NCI-H187 (cell line): ENCODE results near the gene LGALS7B.
"Not testable (repeated sequence)": the region's sequence is repeated elsewhere in the genome, so short reads cannot be mapped to it uniquely, and the experiment has no call there.

Source experiments
- DNase-seq, 2 experiments: peaks; one replicate each; lab custom pipeline; 2025; lab: John Stamatoyannopoulos, UW

The LGALS7B gene

DNA sequence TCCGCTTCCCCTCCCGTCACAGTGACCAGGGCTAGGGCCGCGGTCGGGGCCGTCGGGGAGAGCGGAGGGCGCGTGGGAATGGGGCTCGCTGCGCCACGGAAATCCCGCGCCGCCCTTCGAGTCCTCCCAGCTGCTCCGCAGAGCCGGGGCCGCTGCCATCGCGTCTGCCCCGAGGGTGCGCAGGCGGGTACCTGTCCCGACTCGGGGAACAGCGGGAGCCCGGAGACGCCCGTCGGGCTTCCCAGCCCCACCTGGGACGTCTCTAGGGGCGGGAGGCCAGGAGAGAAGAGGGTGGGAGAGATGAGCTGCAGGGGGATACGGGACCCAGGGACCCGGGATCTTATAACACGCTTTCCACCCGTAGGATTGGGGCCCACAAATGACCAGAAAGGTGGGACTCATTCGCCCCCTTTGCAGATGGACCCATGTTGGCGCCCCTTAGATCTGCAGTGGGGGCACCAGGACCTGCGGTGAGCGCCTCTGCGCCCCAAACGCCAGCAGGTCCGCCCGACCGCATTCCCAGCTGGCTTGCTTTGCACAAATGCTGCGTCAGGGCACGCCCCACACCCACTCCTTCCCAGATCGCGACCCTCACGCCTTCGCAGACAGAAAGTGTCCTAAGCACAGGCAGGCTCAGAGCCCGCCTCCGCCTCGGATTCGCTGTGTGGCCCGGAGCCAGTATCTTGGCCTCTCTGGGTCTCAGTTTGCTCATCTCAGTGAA, 18.6 kb upstream of the LGALS7B start:
- DNase-seq = not testable (repeated sequence)

GRCh38 chr19:38770949-38771275, 18.1 kb upstream of the LGALS7B start:
- DNase-seq = not testable (repeated sequence)

DNA sequence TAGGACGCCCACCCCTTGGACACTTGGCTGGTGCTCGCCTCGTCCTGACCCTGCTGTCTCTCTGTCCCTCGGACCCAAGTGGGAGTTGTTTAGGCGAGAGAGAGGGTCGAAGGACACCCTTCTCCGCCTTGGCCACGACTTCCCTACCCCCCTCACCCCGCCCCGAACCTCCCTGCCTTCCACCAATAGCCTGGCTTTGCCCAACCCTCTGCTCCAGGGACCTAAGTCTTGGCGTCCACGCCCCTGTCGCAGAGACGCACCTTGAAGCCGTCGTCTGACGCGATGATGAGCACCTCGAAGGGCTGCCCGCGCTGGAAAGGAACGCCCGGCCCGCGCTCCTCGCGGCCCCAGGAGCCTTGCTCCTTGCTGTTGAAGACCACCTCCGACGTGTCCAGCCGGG, 17.4 kb upstream of the LGALS7B start:
- not testable (repeated sequence) for DNase-seq

- DNase-seq = no peak
Measured at GRCh38 chr19:38773469-38774177, 15.4 kb upstream of the LGALS7B start, which contains the start of gene LGALS7. Gene LGALS7 (minus strand): TSS chr19:38773517. CDS start chr19:38773492, 25 bp downstream.

- DNase-seq = no peak
Measured at GRCh38 chr19:38774181-38774950, 14.6 kb upstream of the LGALS7B start.

- DNase-seq = no peak
Measured at GRCh38 chr19:38778733-38779132, 10.3 kb upstream of the LGALS7B start.

GRCh38 chr19:38780443-38780842, 8.6 kb upstream of the LGALS7B start:
- no peak for DNase-seq

DNA sequence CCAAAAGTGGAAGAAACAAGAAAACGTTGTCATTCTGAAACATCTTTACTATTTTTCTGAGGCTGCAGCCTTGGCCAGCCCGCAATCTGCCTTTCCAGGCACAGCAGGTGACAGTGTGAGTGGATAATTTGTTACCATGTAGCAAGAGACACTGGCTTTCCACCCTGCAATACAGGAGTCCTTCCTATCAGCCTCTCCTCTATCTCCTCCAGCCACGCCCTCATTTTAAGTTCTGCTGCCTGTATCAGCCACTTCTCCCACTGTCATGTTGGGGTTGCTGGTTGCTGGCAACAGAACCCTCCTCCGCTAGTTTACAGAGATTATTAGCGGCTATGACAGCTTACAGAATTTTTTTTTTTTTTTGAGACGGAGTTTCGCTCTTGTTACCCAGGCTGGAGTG, 7.9 kb upstream of the LGALS7B start:
- DNase-seq = no peak

DNA sequence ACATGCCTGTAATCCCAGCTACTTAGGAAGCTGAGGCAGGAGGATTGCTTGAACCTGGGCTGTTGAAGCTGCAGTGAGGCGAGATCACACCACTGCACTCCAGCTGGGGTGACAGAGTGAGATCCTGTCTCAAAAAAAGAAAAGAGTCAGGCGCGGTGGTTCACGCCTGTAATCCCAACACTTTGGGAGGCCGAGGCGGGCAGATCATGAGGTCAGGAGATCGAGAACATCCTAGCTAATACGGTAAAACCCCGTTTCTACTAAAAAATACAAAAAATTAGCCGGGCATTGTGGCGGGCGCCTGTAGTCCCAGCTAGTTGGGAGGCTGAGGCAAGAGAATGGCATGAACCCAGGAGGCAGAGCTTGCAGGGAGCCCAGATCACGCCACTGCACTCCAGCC, 6.8 kb upstream of the LGALS7B start:
- not testable (repeated sequence) for DNase-seq

GRCh38 chr19:38784224-38784623, 4.8 kb upstream of the LGALS7B start:
- no peak for DNase-seq

GRCh38 chr19:38785187-38785699, 3.8 kb upstream of the LGALS7B start:
- no peak for DNase-seq

DNA sequence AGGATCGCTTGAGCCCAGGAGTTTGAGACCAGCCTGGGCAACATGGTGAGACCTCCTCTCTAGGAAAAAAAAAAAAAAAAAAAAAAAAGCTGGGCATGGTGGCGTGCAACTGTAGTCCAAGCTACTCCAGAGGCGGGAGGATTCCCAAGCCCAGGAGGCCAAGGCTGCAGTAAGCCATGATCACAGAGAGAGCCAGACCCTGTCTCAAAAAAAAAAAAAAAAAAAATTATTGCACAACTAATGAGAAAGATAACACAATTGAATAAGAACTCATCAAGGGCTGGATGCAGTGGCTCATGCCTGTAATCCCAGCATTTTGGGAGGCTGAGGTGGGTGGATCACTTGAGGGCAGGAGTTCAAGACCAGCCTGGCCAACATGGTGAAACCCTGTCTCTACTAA, 2.9 kb upstream of the LGALS7B start:
- not testable (repeated sequence) for DNase-seq

- DNase-seq = no peak
Measured at GRCh38 chr19:38786572-38787265, 2.3 kb upstream of the LGALS7B start.

DNA sequence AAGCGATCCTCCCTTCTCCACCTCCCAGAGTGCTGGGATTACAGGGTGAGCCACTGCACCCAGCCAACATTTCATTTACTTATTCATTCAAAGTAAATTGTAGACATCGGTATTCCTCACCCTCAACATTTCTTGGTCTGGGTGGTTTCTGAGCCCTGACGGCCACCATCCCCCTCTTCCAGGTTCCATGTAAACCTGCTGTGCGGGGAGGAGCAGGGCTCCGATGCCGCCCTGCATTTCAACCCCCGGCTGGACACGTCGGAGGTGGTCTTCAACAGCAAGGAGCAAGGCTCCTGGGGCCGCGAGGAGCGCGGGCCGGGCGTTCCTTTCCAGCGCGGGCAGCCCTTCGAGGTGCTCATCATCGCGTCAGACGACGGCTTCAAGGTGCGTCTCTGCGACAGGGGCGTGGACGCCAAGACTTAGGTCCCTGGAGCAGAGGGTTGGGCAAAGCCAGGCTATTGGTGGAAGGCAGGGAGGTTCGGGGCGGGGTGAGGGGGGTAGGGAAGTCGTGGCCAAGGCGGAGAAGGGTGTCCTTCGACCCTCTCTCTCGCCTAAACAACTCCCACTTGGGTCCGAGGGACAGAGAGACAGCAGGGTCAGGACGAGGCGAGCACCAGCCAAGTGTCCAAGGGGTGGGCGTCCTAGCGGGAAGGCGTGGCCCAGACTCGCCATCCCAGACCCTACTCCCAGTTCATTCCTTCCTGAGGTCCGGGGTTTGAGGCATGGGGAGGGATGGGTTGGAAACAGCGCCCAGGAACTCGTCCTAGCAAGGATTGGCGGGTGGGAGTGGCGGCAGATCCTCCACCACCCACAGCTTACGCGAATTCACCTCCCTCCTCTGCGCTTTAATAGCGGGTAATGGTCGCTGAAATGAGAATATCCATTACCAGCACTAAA, 1.8 kb downstream of the LGALS7B start:
- DNase-seq = not testable (repeated sequence)

GRCh38 chr19:38791451-38792064, 2.6 kb downstream of the LGALS7B start:
- DNase-seq = not testable (repeated sequence)

GRCh38 chr19:38792250-38793111, 3.5 kb downstream of the LGALS7B start:
- no peak for DNase-seq

DNA sequence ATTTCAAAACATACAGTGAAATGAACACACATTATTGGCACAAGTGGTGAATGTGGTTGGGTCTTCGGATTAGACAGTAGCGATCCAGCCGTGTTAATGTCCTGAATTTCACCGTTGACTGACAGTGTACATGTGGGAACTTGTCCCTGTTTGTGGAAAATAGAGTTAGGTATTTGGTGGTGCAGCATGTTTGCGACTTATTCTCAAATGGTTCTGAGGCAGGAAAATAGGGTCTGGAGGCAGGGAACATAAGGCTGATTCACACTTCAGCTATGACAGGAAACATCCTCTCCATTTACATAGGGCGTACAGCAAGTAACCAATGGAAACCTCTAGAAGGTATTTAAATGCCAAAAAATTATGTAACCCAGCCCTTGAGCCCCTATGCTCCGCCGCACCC, 4.2 kb downstream of the LGALS7B start:
- peak in 1 of 2 experiments; percentile 24 for DNase-seq

- no peak for DNase-seq
Measured at GRCh38 chr19:38793671-38794070, 4.7 kb downstream of the LGALS7B start.

DNA sequence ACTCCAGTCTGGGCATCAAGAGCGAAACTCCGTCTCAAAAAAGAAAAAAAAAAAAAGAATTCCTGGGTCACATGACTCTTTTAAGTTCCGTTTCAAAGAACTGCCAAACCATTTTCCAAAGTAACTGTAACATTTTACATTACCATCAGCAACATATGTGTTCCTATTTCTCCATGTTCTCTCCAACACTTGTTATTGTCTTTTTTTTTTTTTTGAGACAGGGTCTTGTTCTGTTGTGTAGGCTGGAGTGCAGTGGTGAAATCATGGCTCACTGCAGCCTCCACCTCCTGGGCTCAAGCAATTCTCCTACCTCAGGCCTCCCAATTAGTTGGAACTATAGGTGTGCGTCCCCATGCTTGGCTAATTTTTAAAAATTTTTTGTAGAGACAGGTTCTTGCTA, 6.5 kb downstream of the LGALS7B start:
- no peak for DNase-seq
